B cell (primary cell): ENCODE results near the gene ENSA. TPM values are rescaled to one million over a fixed set of nuclear protein-coding genes. Genes with fewer than 3 reads are reported as not detected.
A peak's percentile ranks its signal among the peaks of the same experiment; 100 is the strongest.

Experiments used
- ATAC-seq: fragments of 200-7000 bp; cut with Tn5 transposase; one replicate; pipeline ENCODE4 v1.10.0; 2021; ENCODE audit warnings: low read depth, mild to moderate bottlenecking, moderate number of reproducible peaks, moderate library complexity
- CTCF ChIA-PET: fragments of 350-600 bp; sonication (Branson Sonifier 250); formaldehyde crosslinking; loops from one replicate; lab custom pipeline; 2021; ENCODE audit warnings: antibody characterized with exemption, inconsistent platforms; lab: Charles Lee
- POLR2A ChIA-PET: fragments of 350-600 bp; sonication (Branson Sonifier 250); formaldehyde crosslinking; loops from one replicate; lab custom pipeline; 2021; ENCODE audit warnings: antibody characterized with exemption; lab: Charles Lee
- DNase-seq: peaks from one replicate; pipeline ENCODE4 v3.0.0; 2013
- H2AFZ ChIP-seq: 2 replicates; pipeline ENCODE4 v1.6.1; 2012; ENCODE audit warnings: mild to moderate bottlenecking, low read depth, low read length; ENCODE audit not compliant: insufficient read depth, poor library complexity, severe bottlenecking
- H3K27ac ChIP-seq, 2 donors: 1 replicate in 1 of 2; 2 replicates in 1 of 2; pipeline ENCODE4 v1.5.1; 2012 to 2013; ENCODE audit warnings: low read length in 2 of 2, mild to moderate bottlenecking in 2 of 2, moderate library complexity in 1 of 2
- H3K27me3 ChIP-seq, 4 experiments: fragments of 200-600 bp in 1 of 4; sonication (generic) in 1 of 4; replicated peaks in 1 of 4; 1 replicate in 2 of 4; 2 replicates in 2 of 4; pipeline versions ENCODE4 v1.6.1 to v1.7.0; 2013 to 2016; ENCODE audit warnings: low read length in 3 of 4, mild to moderate bottlenecking in 2 of 4, mixed read lengths in 1 of 4, moderate library complexity in 1 of 4; ENCODE audit not compliant: insufficient read depth in 4 of 4, control insufficient read depth in 3 of 4; ENCODE audit errors: control extremely low read depth in 1 of 4
- H3K36me3 ChIP-seq, 2 experiments: replicated peaks in 1 of 2; 1 replicate in 1 of 2; 2 replicates in 1 of 2; pipeline versions ENCODE4 v1.6.1 to v1.7.1; 2013; ENCODE audit warnings: low read length in 1 of 2; ENCODE audit not compliant: insufficient read depth in 2 of 2, control insufficient read depth in 1 of 2; ENCODE audit errors: control extremely low read depth in 1 of 2, extremely low read depth in 1 of 2
- H3K4me1 ChIP-seq, 2 donors: fragments of 200-600 bp in 1 of 2; sonication (generic) in 1 of 2; 1 replicate in 1 of 2; 2 replicates in 1 of 2; pipeline versions ENCODE4 v1.5.1 to v1.6.1; 2013 to 2017; ENCODE audit warnings: low read length in 2 of 2; ENCODE audit not compliant: control insufficient read depth in 2 of 2, insufficient read depth in 2 of 2
- H3K4me2 ChIP-seq: replicated peaks from 2 replicates; pipeline ENCODE3; 2012; ENCODE audit warnings: mild to moderate bottlenecking, low read depth, low read length; ENCODE audit not compliant: poor library complexity, severe bottlenecking
- H3K4me3 ChIP-seq, 5 experiments: fragments of 200-600 bp in 1 of 5; sonication (generic) in 1 of 5; 1 replicate in 3 of 5; 2 replicates in 2 of 5; pipeline versions ENCODE4 v1.5.1 to v1.7.0; 2011 to 2016; ENCODE audit warnings: low read length in 4 of 5, mild to moderate bottlenecking in 4 of 5, low read depth in 2 of 5, control low read depth in 1 of 5, moderate library complexity in 1 of 5; ENCODE audit not compliant: insufficient read depth in 1 of 5; ENCODE audit errors: control extremely low read depth in 1 of 5, extremely low read depth in 1 of 5
- H3K79me2 ChIP-seq: fragments of 200-600 bp; sonication (generic); one replicate; pipeline ENCODE4 v1.6.0; 2016; ENCODE audit warnings: low read length; ENCODE audit not compliant: control insufficient read depth, insufficient read depth
- H3K9ac ChIP-seq: fragments of 200-600 bp; sonication (generic); 2 replicates; pipeline ENCODE4 v1.6.1; 2017; ENCODE audit warnings: mild to moderate bottlenecking, low read length, moderate library complexity
- H3K9me3 ChIP-seq, 3 donors: one replicate each; pipeline versions ENCODE4 v1.6.1 to v1.7.1; 2013; ENCODE audit warnings: low read length in 2 of 3; ENCODE audit not compliant: control insufficient read depth in 2 of 3, insufficient read depth in 1 of 3; ENCODE audit errors: control extremely low read depth in 1 of 3
- H4K20me1 ChIP-seq: 2 replicates; pipeline ENCODE4 v1.6.0; 2012; ENCODE audit warnings: mild to moderate bottlenecking, low read length; ENCODE audit not compliant: insufficient read depth, control insufficient read depth, poor library complexity, severe bottlenecking
- H3K27ac Mint-ChIP-seq: one replicate; pipeline ENCODE4 v1.8.0; 2021; ENCODE audit warnings: mixed read lengths
- H3K27me3 Mint-ChIP-seq: one replicate; pipeline ENCODE4 v1.8.0; 2021; ENCODE audit warnings: mixed read lengths
- H3K4me1 Mint-ChIP-seq: one replicate; pipeline ENCODE4 v1.8.0; 2021; ENCODE audit warnings: mixed read lengths
- H3K4me3 Mint-ChIP-seq: one replicate; pipeline ENCODE4 v1.8.0; 2021; ENCODE audit warnings: mixed read lengths
- H3K9me3 Mint-ChIP-seq: one replicate; pipeline ENCODE4 v1.8.0; 2022; ENCODE audit warnings: mixed read lengths; ENCODE audit not compliant: insufficient read depth
- EZH2 ChIP-seq: IDR thresholded peaks from 2 replicates; pipeline ENCODE4 v1.6.1; 2012; ENCODE audit warnings: borderline replicate concordance, low read depth, mild to moderate bottlenecking, moderate library complexity, low read length; ENCODE audit not compliant: insufficient read depth, poor library complexity, severe bottlenecking
- WGBS: methylation state at CpG from one replicate; pipeline ENCODE4 v1.1.5; 2013; ENCODE audit warnings: missing lambda C conversion rate; ENCODE audit not compliant: insufficient coverage; 5-methylcytosine and 5-hydroxymethylcytosine counted together
- intact Hi-C: fragments of 100-400 bp; cut with micrococcal nuclease; formaldehyde crosslinking; loops from one replicate; pipeline ENCODE4 v1.10.0; 2022
- polyA minus RNA-seq: library from RNA; depleted of rRNA, polyadenylated mRNA; stranded (reverse); fragments of >200 nt; gene quantifications from 2 replicates; pipeline ENCODE4 v1.2.3, GENCODE V29; 2012
- polyA plus RNA-seq: library from polyadenylated mRNA; depleted of rRNA; stranded (reverse); fragments of >200 nt; gene quantifications from 2 replicates; pipeline ENCODE4 v1.2.3, GENCODE V29; 2012
- total RNA-seq, 2 donors: library from RNA; stranded (reverse); fragments of 120-200 nt in 1 of 2; gene quantifications; 1 replicate in 1 of 2; 2 replicates in 1 of 2; pipeline versions ENCODE4 v1.2.3 to v1.2.4, GENCODE V29; 2013 to 2022
- TF ChIP-seq, protein P1 (sequence below): fragments of 200-600 bp; IDR thresholded peaks from one replicate; pipeline ENCODE4 v1.8.0; 2022; ENCODE audit warnings: antibody characterized with exemption, mild to moderate bottlenecking

ENSA gene
- total RNA-seq = 115 and 119 TPM in 2 replicates
- total RNA-seq (2013) = 134 TPM
- 65.5 and 85.5 TPM in 2 replicates for polyA plus RNA-seq
- 92.4 and 144 TPM in 2 replicates for polyA minus RNA-seq

- H3K4me3 Mint-ChIP-seq = no peak within 1 kb of the TSS
Observed at GRCh38 chr1:150629115-150629928, at the start of gene ENSA. Gene ENSA (minus strand): TSS chr1:150629612. CDS start chr1:150629470, 142 bp downstream.

More at GRCh38 chr1:150629115-150629928, at the start of gene ENSA:
- Histone ChIP-seq H3K9ac (peak within 1 kb of the TSS; percentile 84), H3K27ac (peak within 1 kb of the TSS; percentile 95 to 96), H3K4me1 (peaks cover 19 to 21% of the 10 kb centered on the region in 2 donors), H3K36me3 (peaks cover 3 to 32% of the 10 kb centered on the region in 2 experiments), H3K4me3 (peak within 1 kb of the TSS; percentile 74 to 93 (median 80)), H4K20me1 (no peaks in the 10 kb centered on the region), H2AFZ (peak within 1 kb of the TSS; percentile 79), H3K9me3 (no peaks in the 10 kb centered on the region), H3K27me3 (no peaks in the 10 kb centered on the region), H3K4me2 (peak within 1 kb of the TSS; percentile 77), H3K79me2 (peaks cover 35% of the 10 kb centered on the region)
- POLR2A ChIA-PET = interaction anchor here (0.6 to 2.0 kb wide), 16 partner anchors 10 to 175 kb away, joined by 3 to 35 read pairs (median 6); partner anchors contain the start of genes FALEC, GOLPH3L and MCL1
- TF ChIP-seq, protein P1, sequence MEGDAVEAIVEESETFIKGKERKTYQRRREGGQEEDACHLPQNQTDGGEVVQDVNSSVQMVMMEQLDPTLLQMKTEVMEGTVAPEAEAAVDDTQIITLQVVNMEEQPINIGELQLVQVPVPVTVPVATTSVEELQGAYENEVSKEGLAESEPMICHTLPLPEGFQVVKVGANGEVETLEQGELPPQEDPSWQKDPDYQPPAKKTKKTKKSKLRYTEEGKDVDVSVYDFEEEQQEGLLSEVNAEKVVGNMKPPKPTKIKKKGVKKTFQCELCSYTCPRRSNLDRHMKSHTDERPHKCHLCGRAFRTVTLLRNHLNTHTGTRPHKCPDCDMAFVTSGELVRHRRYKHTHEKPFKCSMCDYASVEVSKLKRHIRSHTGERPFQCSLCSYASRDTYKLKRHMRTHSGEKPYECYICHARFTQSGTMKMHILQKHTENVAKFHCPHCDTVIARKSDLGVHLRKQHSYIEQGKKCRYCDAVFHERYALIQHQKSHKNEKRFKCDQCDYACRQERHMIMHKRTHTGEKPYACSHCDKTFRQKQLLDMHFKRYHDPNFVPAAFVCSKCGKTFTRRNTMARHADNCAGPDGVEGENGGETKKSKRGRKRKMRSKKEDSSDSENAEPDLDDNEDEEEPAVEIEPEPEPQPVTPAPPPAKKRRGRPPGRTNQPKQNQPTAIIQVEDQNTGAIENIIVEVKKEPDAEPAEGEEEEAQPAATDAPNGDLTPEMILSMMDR = no peak
- TF ChIP-seq EZH2 = no peak
- no peaks in the 10 kb centered on the region for H3K9me3 Mint-ChIP-seq
- peaks cover 18% of the 10 kb centered on the region for H3K4me1 Mint-ChIP-seq
- CTCF ChIA-PET = interaction anchor here (0.8 to 23.2 kb wide), 8 partner anchors 10 to 377 kb away, joined by 3 to 661 read pairs (median 4); partner anchors contain the start of genes ADAMTSL4, GOLPH3L, MCL1 and MINDY1
- no peak within 1 kb of the TSS for H3K27ac Mint-ChIP-seq
- WGBS = under 1% methylated on average over 33 of the region's 49 CpGs
- no peaks in the 10 kb centered on the region for H3K27me3 Mint-ChIP-seq
- peak; percentile 99 for DNase-seq
- intact Hi-C loops = loop anchor here (1.0 to 5.0 kb wide), 10 partner anchors 18 to 348 kb away; partner anchors contain the start of genes CTSS, FALEC, GOLPH3L and MCL1
- peak; percentile 85 for ATAC-seq
